ENCODE results near the gene TRIM60.
"Not testable (repeated sequence)": the region's sequence is repeated elsewhere in the genome, so short reads cannot be mapped to it uniquely, and the experiment has no call there.

TRIM60 gene

GRCh38 chr4:165059386-165059785, 27.6 kb downstream of the TRIM60 start:
- Histone ChIP-seq H3K36me3 (ENCODE audit: control insufficient read depth in 2 of 2, insufficient read depth in 1 of 2, low read length in 2 of 2) (no peaks in the 10 kb centered on the region; a peak in 1 of 3 replicates), H3K4me3 (ENCODE audit: low read depth, low read length) (no peak overlapping the region), H3K27ac (ENCODE audit: extremely low read depth, low read depth, low read length) (no peak overlapping the region), H3K4me1 (ENCODE audit: control insufficient read depth, insufficient read depth, low read length) (no peaks in the 10 kb centered on the region), H3K9me3 (ENCODE audit: control insufficient read depth, insufficient read depth, low read depth, low read length) (no peaks in the 10 kb centered on the region)
- POLR2A ChIA-PET, result no interaction called here
- TF ChIP-seq ZFHX2 (tag by site-specific recombination; conservative IDR thresholded peaks at IDR 0.05) (no peak), ZNF416 (tag by site-specific recombination; IDR thresholded peaks at IDR 0.05) (no peak), ZNF513 (tag by site-specific recombination; IDR thresholded peaks at IDR 0.05) (no peak), ZNF707 (tag by site-specific recombination; IDR thresholded peaks at IDR 0.05) (no peak), ZNF37A (tag by site-specific recombination; IDR thresholded peaks at IDR 0.05) (no peak), PBX3 (CRISPR knock-in tag; IDR thresholded peaks at IDR 0.05) (no peak)
- CTCF ChIA-PET, result interaction anchor here (1.1 kb wide), 1 partner anchor 54 kb away, joined by 3 read pairs; no protein-coding TSS in a partner anchor

- no peaks in the 10 kb centered on the region for H3K4me1 ChIP-seq (ENCODE audit: control insufficient read depth, insufficient read depth, low read length)
- no peaks in the 10 kb centered on the region for H3K9me3 ChIP-seq (ENCODE audit: control insufficient read depth, insufficient read depth, low read depth, low read length)
- TF ChIP-seq SP7 (tag by site-specific recombination; IDR thresholded peaks at IDR 0.05) (no peak), ZNF654 (tag by site-specific recombination; IDR thresholded peaks at IDR 0.05; ENCODE audit: low read depth) (peak; percentile 17)
- no peaks in the 10 kb centered on the region; a peak in 1 of 3 replicates for H3K36me3 ChIP-seq (ENCODE audit: control insufficient read depth in 2 of 2, insufficient read depth in 1 of 2, low read length in 2 of 2)
- H3K4me3 ChIP-seq (ENCODE audit: low read depth, low read length), result no peak overlapping the region
- no peak overlapping the region for H3K27ac ChIP-seq (ENCODE audit: extremely low read depth, low read depth, low read length)
- ChIA-PET POLR2A (no interaction called here), CTCF (no interaction called here)
Observed at GRCh38 chr4:165060938-165061337, 29.1 kb downstream of the TRIM60 start.

- Histone ChIP-seq H3K4me1 (ENCODE audit: control insufficient read depth, insufficient read depth, low read length) (no peaks in the 10 kb centered on the region), H3K9me3 (ENCODE audit: control insufficient read depth, insufficient read depth, low read depth, low read length) (no peaks in the 10 kb centered on the region), H3K36me3 (ENCODE audit: control insufficient read depth in 2 of 2, insufficient read depth in 1 of 2, low read length in 2 of 2) (no peaks in the 10 kb centered on the region), H3K27ac (ENCODE audit: extremely low read depth, low read depth, low read length) (no peak overlapping the region), H3K4me3 (ENCODE audit: low read depth, low read length) (no peak overlapping the region)
- ChIA-PET CTCF (interaction anchor here (0.6 to 1.2 kb wide), 3 partner anchors 8 to 393 kb away, joined by 3 to 5 read pairs (median 4); no protein-coding TSS in a partner anchor), POLR2A (no interaction called here)
- TF ChIP-seq ZNF791 (tag by site-specific recombination; IDR thresholded peaks at IDR 0.05), result no peak
Observed at GRCh38 chr4:165070560-165070959, 38.8 kb downstream of the TRIM60 start.

GRCh38 chr4:165073346-165073745, 41.5 kb downstream of the TRIM60 start:
- H3K4me3 ChIP-seq (ENCODE audit: low read depth, low read length); H3K27ac ChIP-seq (ENCODE audit: extremely low read depth, low read depth, low read length); H3K36me3 ChIP-seq (ENCODE audit: control insufficient read depth in 2 of 2, insufficient read depth in 1 of 2, low read length in 2 of 2); H3K9me3 ChIP-seq (ENCODE audit: control insufficient read depth, insufficient read depth, low read depth, low read length); H3K4me1 ChIP-seq (ENCODE audit: control insufficient read depth, insufficient read depth, low read length); POLR2A ChIA-PET: not testable (repeated sequence)
- CTCF ChIA-PET, result interaction anchor here (0.8 kb wide), 1 partner anchor 10 kb away, joined by 3 read pairs; no protein-coding TSS in a partner anchor

- Histone ChIP-seq H3K4me3 (ENCODE audit: low read depth, low read length) (no peak overlapping the region), H3K9me3 (ENCODE audit: control insufficient read depth, insufficient read depth, low read depth, low read length) (no peaks in the 10 kb centered on the region), H3K27ac (ENCODE audit: extremely low read depth, low read depth, low read length) (no peak overlapping the region), H3K36me3 (ENCODE audit: control insufficient read depth in 2 of 2, insufficient read depth in 1 of 2, low read length in 2 of 2) (peaks cover 0 to 8% of the 10 kb centered on the region in 2 experiments; a peak in 2 of 3 replicates), H3K4me1 (ENCODE audit: control insufficient read depth, insufficient read depth, low read length) (peaks cover 8% of the 10 kb centered on the region; the same call in 1 of the 2 replicates)
- CTCF ChIA-PET, result no interaction called here
- POLR2A ChIA-PET, result no interaction called here
- TF ChIP-seq IKZF3 (tag by site-specific recombination; IDR thresholded peaks at IDR 0.05) (no peak), ZNF132 (tag by site-specific recombination; IDR thresholded peaks at IDR 0.05; ENCODE audit: borderline replicate concordance) (no peak), ZNF169 (tag by site-specific recombination; IDR thresholded peaks at IDR 0.05) (no peak), SCRT2 (tag by site-specific recombination; IDR thresholded peaks at IDR 0.05) (no peak), ZBTB49 (tag by site-specific recombination; IDR thresholded peaks at IDR 0.05; ENCODE audit: low read depth) (no peak), OSR2 (tag by site-specific recombination; IDR thresholded peaks at IDR 0.05) (no peak), MYNN (tag by site-specific recombination; IDR thresholded peaks at IDR 0.05; ENCODE audit: borderline replicate concordance) (no peak), BCL11B (tag by site-specific recombination; IDR thresholded peaks at IDR 0.05; ENCODE audit: low read depth) (no peak), ZNF23 (tag by site-specific recombination; IDR thresholded peaks at IDR 0.05; ENCODE audit: borderline replicate concordance) (no peak), ZNF18 (tag by site-specific recombination; IDR thresholded peaks at IDR 0.05) (no peak)
Observed at GRCh38 chr4:165077034-165077578, 45.3 kb downstream of the TRIM60 start.
